T-helper 1 cell treated with Interleukin-12 subunit alpha and Interleukin-12 subunit beta and Interleukin-4 antibody, amounts not matched to agents 30 μg/mL and 1 μg/mL, for 36 hours (primary cell): ENCODE data around the gene SGSM2.

ENCODE experiments used
- H3K27ac Mint-ChIP-seq: one replicate; pipeline ENCODE4 v1.8.0; 2021; ENCODE audit warnings: mild to moderate bottlenecking, mixed read lengths
- H3K27me3 Mint-ChIP-seq: one replicate; pipeline ENCODE4 v1.8.0; 2021; ENCODE audit warnings: low read depth, mixed read lengths
- H3K36me3 Mint-ChIP-seq: one replicate; pipeline ENCODE4 v1.8.0; 2021; ENCODE audit warnings: low read depth, mixed read lengths
- H3K4me1 Mint-ChIP-seq: one replicate; pipeline ENCODE4 v1.8.0; 2021; ENCODE audit warnings: low read depth, mixed read lengths
- H3K4me3 Mint-ChIP-seq: one replicate; pipeline ENCODE4 v1.8.0; 2021; ENCODE audit warnings: mild to moderate bottlenecking, moderate library complexity, mixed read lengths
- H3K9me3 Mint-ChIP-seq: one replicate; pipeline ENCODE4 v1.8.0; 2021; ENCODE audit warnings: mixed read lengths

Gene SGSM2

GRCh38 chr17:2351269-2351668, 14.0 kb downstream of the SGSM2 start:
- Mint-ChIP-seq H3K27me3 (no peaks in the 10 kb centered on the region), H3K27ac (no peak overlapping the region), H3K36me3 (no peaks in the 10 kb centered on the region), H3K4me3 (no peak overlapping the region), H3K9me3 (no peaks in the 10 kb centered on the region), H3K4me1 (peaks cover 14% of the 10 kb centered on the region)

DNA sequence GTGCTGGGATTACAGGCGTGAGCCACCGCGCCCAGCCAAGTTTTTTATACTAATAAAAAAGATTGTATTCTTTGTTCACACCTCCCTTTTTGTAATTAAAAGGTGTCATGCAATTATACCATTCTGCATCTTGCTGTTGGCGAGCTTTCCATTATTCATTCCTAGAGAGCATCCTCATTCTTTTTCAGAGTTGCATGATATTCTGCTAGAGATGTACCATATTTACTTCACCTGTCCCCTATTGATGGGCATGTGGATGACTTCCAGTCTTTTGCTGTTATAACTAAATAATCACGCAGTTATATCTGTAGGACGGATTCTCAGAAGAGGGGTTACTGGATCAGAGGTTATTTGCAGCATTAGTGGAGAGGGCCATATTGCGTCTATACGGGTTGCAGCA, 17.0 kb downstream of the SGSM2 start:
- Mint-ChIP-seq H3K9me3 (no peaks in the 10 kb centered on the region), H3K4me3 (no peak overlapping the region), H3K27ac (peak overlapping the region; percentile 75), H3K27me3 (no peaks in the 10 kb centered on the region), H3K36me3 (no peaks in the 10 kb centered on the region), H3K4me1 (peaks cover 14% of the 10 kb centered on the region)

GRCh38 chr17:2357237-2357636, 19.9 kb downstream of the SGSM2 start:
- Mint-ChIP-seq H3K27me3 (no peaks in the 10 kb centered on the region), H3K36me3 (no peaks in the 10 kb centered on the region), H3K27ac (no peak overlapping the region), H3K4me3 (no peak overlapping the region), H3K9me3 (no peaks in the 10 kb centered on the region), H3K4me1 (peaks cover 14% of the 10 kb centered on the region)

DNA sequence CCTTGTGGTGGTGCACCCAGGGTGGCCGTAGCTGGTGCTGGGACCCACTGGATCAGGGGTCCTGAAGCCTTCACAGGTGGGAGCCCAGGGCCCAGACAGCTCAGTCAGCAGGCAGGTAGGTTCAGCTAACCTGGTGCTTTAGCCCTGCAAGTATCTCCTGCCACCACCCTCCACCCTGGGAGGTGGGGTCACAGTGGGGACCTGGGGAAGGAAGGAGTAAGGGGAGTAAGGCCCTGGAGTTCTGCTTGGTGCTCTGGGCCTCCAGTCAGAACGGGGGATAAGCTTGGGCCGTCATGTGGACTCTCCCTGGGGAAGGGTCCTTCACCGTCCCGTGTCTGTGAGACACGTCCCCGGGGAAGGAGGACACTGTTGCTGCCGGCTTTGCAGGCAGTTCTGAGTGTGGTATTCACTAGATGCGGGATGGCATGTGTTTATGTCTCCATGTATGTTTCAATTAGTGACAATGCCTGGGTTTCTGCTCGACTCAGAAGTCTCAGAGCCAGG, 20.7 kb downstream of the SGSM2 start:
- Mint-ChIP-seq H3K36me3 (peaks cover 3% of the 10 kb centered on the region), H3K4me3 (no peak overlapping the region), H3K27ac (no peak overlapping the region), H3K9me3 (no peaks in the 10 kb centered on the region), H3K27me3 (no peaks in the 10 kb centered on the region), H3K4me1 (peaks cover 13% of the 10 kb centered on the region)

GRCh38 chr17:2361010-2361760, 23.9 kb downstream of the SGSM2 start:
- Mint-ChIP-seq H3K4me1 (no peaks in the 10 kb centered on the region), H3K4me3 (no peak overlapping the region), H3K27ac (no peak overlapping the region)

DNA sequence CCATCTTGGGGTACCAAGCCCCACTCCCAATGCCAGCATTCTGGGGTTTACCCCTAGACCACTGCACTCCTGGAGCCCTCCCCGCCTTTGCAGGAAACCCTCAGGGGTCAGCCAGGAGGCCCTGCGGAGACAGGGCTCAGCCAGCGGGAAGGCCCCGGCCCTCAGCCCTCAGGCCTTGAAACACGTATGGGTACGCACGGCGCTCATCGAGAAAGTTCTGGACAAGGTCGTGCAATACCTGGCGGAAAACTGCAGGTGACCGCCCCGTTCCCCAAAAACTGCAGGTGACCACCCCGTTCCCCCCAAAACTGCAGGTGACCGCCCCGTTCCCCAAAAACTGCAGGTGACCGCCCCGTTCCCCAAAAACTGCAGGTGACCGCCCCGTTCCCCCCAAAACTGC, 24.7 kb downstream of the SGSM2 start:
- Mint-ChIP-seq H3K36me3 (peaks cover 3% of the 10 kb centered on the region), H3K4me3 (no peak overlapping the region), H3K27me3 (no peaks in the 10 kb centered on the region), H3K27ac (no peak overlapping the region), H3K9me3 (no peaks in the 10 kb centered on the region), H3K4me1 (no peaks in the 10 kb centered on the region)

More at GRCh38 chr17:2361010-2361760, 23.9 kb downstream of the SGSM2 start:
- H3K9me3 Mint-ChIP-seq: no peaks in the 10 kb centered on the region
- H3K36me3 Mint-ChIP-seq: peaks cover 3% of the 10 kb centered on the region
- H3K27me3 Mint-ChIP-seq: no peaks in the 10 kb centered on the region

- Mint-ChIP-seq H3K4me3 (no peak overlapping the region), H3K4me1 (no peaks in the 10 kb centered on the region), H3K27me3 (no peaks in the 10 kb centered on the region), H3K9me3 (no peaks in the 10 kb centered on the region), H3K36me3 (peaks cover 3% of the 10 kb centered on the region), H3K27ac (peak overlapping the region; percentile 59)
These were observed 25.1 kb downstream of the SGSM2 start for GRCh38 chr17:2362416-2362815.

DNA sequence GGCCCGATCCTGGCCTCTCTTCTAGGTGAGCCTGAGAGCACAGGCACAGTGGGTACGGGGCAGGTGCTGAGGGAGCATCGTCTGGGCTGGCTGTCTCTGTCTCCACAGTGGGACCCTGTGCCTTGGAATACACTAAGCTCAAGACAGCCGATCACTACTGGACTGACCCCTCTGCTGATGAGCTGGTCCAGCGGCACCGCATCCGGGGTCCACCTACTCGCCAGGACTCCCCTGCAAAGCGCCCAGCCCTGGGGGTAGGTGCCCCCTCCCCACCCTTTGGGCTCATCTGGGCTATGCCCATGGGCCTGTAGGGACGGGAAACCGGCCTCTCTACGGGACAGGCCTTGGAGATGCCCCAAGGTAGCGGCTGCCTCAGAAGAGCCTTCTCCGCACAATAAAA, 25.6 kb downstream of the SGSM2 start:
- H3K9me3 Mint-ChIP-seq: no peaks in the 10 kb centered on the region
- H3K36me3 Mint-ChIP-seq: peaks cover 3% of the 10 kb centered on the region
- H3K4me1 Mint-ChIP-seq: no peaks in the 10 kb centered on the region
- H3K27ac Mint-ChIP-seq: no peak overlapping the region
- H3K27me3 Mint-ChIP-seq: no peaks in the 10 kb centered on the region
- H3K4me3 Mint-ChIP-seq: no peak overlapping the region

GRCh38 chr17:2363318-2363717, 26.0 kb downstream of the SGSM2 start:
- Mint-ChIP-seq H3K4me1 (no peaks in the 10 kb centered on the region), H3K27me3 (no peaks in the 10 kb centered on the region), H3K9me3 (no peaks in the 10 kb centered on the region), H3K4me3 (no peak overlapping the region), H3K36me3 (peaks cover 3% of the 10 kb centered on the region), H3K27ac (no peak overlapping the region)

GRCh38 chr17:2363851-2364762, 26.8 kb downstream of the SGSM2 start:
- Mint-ChIP-seq H3K27ac (no peak overlapping the region), H3K27me3 (no peaks in the 10 kb centered on the region), H3K4me3 (no peak overlapping the region)

GRCh38 chr17:2364763-2365116, 27.4 kb downstream of the SGSM2 start:
- H3K36me3 Mint-ChIP-seq: peaks cover 3% of the 10 kb centered on the region

More at GRCh38 chr17:2363851-2364762, 26.8 kb downstream of the SGSM2 start:
- Mint-ChIP-seq H3K4me1 (no peaks in the 10 kb centered on the region), H3K9me3 (no peaks in the 10 kb centered on the region), H3K36me3 (peaks cover 3% of the 10 kb centered on the region)

GRCh38 chr17:2365132-2365531, 27.8 kb downstream of the SGSM2 start:
- Mint-ChIP-seq H3K36me3 (peaks cover 3% of the 10 kb centered on the region), H3K27me3 (no peaks in the 10 kb centered on the region)

More at GRCh38 chr17:2364763-2365116, 27.4 kb downstream of the SGSM2 start:
- H3K27ac Mint-ChIP-seq: no peak overlapping the region
- H3K4me3 Mint-ChIP-seq: no peak overlapping the region
- H3K4me1 Mint-ChIP-seq: no peaks in the 10 kb centered on the region
- H3K9me3 Mint-ChIP-seq: no peaks in the 10 kb centered on the region
- H3K27me3 Mint-ChIP-seq: no peaks in the 10 kb centered on the region

DNA sequence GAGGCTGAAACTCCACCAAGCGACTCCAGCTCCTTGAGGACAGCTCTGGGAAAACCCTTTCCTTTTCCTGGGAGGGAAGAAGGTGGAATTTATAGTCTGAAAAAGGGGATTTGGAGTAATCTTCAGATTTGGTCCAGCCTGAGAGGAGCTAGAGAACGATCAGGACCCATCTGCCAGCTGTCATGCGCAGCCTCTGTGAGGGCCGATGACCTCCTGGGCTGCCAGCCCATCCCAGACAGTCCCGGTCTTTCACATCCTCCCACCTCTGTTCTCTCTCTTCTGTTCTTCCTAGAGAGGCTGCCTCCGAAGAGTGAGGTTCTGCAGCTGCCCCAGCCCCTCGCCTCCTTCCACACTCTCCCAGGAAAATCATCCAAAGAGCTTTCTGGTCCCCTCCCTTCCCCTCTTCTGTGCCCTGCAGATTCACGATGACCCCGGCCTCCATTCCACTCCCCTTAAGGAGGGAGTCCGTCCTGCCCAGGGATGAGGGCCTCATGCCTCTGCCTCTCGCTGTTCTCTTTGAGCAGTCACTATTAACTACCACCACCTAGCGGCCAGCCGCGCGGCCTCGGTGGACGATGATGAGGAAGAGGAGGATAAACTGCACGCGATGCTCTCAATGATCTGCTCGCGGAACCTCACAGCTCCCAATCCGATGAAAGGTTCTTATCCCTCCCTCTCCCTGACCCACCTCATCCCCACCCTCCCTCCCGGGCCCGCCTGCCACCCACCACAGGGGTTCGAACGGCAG, 29.6 kb downstream of the SGSM2 start:
- Mint-ChIP-seq H3K4me3 (no peak overlapping the region), H3K27ac (no peak overlapping the region), H3K4me1 (no peaks in the 10 kb centered on the region), H3K36me3 (peaks cover 4% of the 10 kb centered on the region), H3K27me3 (no peaks in the 10 kb centered on the region), H3K9me3 (no peaks in the 10 kb centered on the region)

More at GRCh38 chr17:2365132-2365531, 27.8 kb downstream of the SGSM2 start:
- Mint-ChIP-seq H3K27ac (no peak overlapping the region), H3K9me3 (no peaks in the 10 kb centered on the region), H3K4me3 (no peak overlapping the region), H3K4me1 (no peaks in the 10 kb centered on the region)

GRCh38 chr17:2368359-2368758, 31.1 kb downstream of the SGSM2 start:
- Mint-ChIP-seq H3K9me3 (no peaks in the 10 kb centered on the region), H3K27me3 (no peaks in the 10 kb centered on the region), H3K36me3 (peaks cover 1% of the 10 kb centered on the region), H3K4me3 (no peak overlapping the region), H3K27ac (no peak overlapping the region), H3K4me1 (no peaks in the 10 kb centered on the region)
